ENCODE data around the gene EBLN1. TPM values are rescaled to one million over a fixed set of nuclear protein-coding genes. Genes with fewer than 3 reads are reported as not detected.

The EBLN1 gene
- total and polyA plus RNA-seq, 9 of the 15 experiments (the other 6 are each of a cell fraction or from before 2014, with no cell fraction given), result 0.06 to 3.1 (median 0.80) TPM

GRCh38 chr10:22250897-22251660, 33.3 kb upstream of the EBLN1 start:
- no peaks in the 10 kb centered on the region for H3K79me2 ChIP-seq (ENCODE audit: control insufficient read depth, insufficient read depth, low read length)
- peaks cover 2% of the 10 kb centered on the region; the same call in 1 of the 2 replicates for H3K9me3 ChIP-seq (replicated peaks; ENCODE audit: control insufficient read depth, insufficient read depth, low read depth, low read length)
- no peaks in the 10 kb centered on the region for H3K36me3 ChIP-seq (ENCODE audit: control insufficient read depth, insufficient read depth, low read length)
- H3K9ac ChIP-seq (ENCODE audit: insufficient read depth in 1 of 2, low read depth in 2 of 2, low read length in 2 of 2), result no peak overlapping the region
- TF ChIP-seq ZC3H11A (IDR thresholded peaks at IDR 0.05; ENCODE audit: low read depth, low read length), result peak; percentile 64; the same call in 1 of the 2 replicates
- TF ChIP-seq SMARCC2 (IDR thresholded peaks at IDR 0.05; ENCODE audit: low read depth), result no peak
- no peaks in the 10 kb centered on the region for H4K20me1 ChIP-seq (replicated peaks; ENCODE audit: control insufficient read depth, insufficient read depth, low read length)
- H3K4me1 ChIP-seq (replicated peaks in 1 of 2; ENCODE audit: control insufficient read depth in 2 of 2, insufficient read depth in 2 of 2, low read length in 2 of 2), result peaks cover 0 to 11% of the 10 kb centered on the region in 2 experiments; a peak in 4 of 5 replicates
- no peaks in the 10 kb centered on the region for H3K9me1 ChIP-seq (ENCODE audit: control insufficient read depth, insufficient read depth, low read length)
- POLR2A ChIA-PET, result no interaction called here
- no peak overlapping the region for H2AFZ ChIP-seq (ENCODE audit: low read depth, low read length)
- no peak overlapping the region for H3K27ac ChIP-seq (ENCODE audit: extremely low read depth, low read depth, low read length)
- DNase-seq (ENCODE audit: extremely low read depth in 1 of 4, low spot score in 3 of 4), result no peak
- BruUV-seq (replicated peaks), result no TSS peak
- no peak for ATAC-seq
- in situ Hi-C loops (cut with MboI), result no loop called here
- H3K27me3 ChIP-seq (ENCODE audit: control insufficient read depth in 2 of 2, insufficient read depth in 2 of 2, low read length in 2 of 2), result no peaks in the 10 kb centered on the region
- WGBS (ENCODE audit: insufficient coverage, low coverage, missing lambda C conversion rate), result 64% methylated on average over 13 of the region's 13 CpGs
- H3K4me3 ChIP-seq, result no peak overlapping the region
- intact Hi-C loops (cut with micrococcal nuclease), result loop anchor here (10.0 kb wide), 1 partner anchor 284 kb away; no protein-coding TSS in a partner anchor
- CTCF ChIA-PET (ENCODE audit: low intra/inter-chr PET ratio), result interaction anchor here (0.7 kb wide), 1 partner anchor 261 kb away, joined by 3 read pairs; no protein-coding TSS in a partner anchor
- FAIRE-seq, result no peak
- H3K4me2 ChIP-seq (ENCODE audit: insufficient read depth, low read length), result no peak overlapping the region

GRCh38 chr10:22247636-22248035, 29.8 kb upstream of the EBLN1 start:
- H3K27ac ChIP-seq (ENCODE audit: extremely low read depth, low read depth, low read length), result peak overlapping the region; percentile 56; the same call in 1 of the 3 replicates

More at GRCh38 chr10:22247636-22248035, 29.8 kb upstream of the EBLN1 start:
- no peaks in the 10 kb centered on the region for H4K20me1 ChIP-seq (replicated peaks; ENCODE audit: control insufficient read depth, insufficient read depth, low read length)
- no peak overlapping the region for H3K4me2 ChIP-seq (ENCODE audit: insufficient read depth, low read length)
- FAIRE-seq, result no peak
- H3K9ac ChIP-seq (ENCODE audit: insufficient read depth in 1 of 2, low read depth in 2 of 2, low read length in 2 of 2), result no peak overlapping the region
- DNase-seq (ENCODE audit: extremely low read depth in 1 of 4, low spot score in 3 of 4), result no peak
- ChIA-PET POLR2A (no interaction called here), CTCF (ENCODE audit: low intra/inter-chr PET ratio) (no interaction called here)
- H3K9me3 ChIP-seq (replicated peaks; ENCODE audit: control insufficient read depth, insufficient read depth, low read depth, low read length), result 0 out of 2 replicates have a peak, but pooled peaks cover 2% of the 10 kb centered on the region
- no peaks in the 10 kb centered on the region for H3K9me1 ChIP-seq (ENCODE audit: control insufficient read depth, insufficient read depth, low read length)
- peak overlapping the region; percentile 93 for H2AFZ ChIP-seq (ENCODE audit: low read depth, low read length)
- no peaks in the 10 kb centered on the region for H3K27me3 ChIP-seq (ENCODE audit: control insufficient read depth in 2 of 2, insufficient read depth in 2 of 2, low read length in 2 of 2)
- 58% methylated on average over 2 of the region's 2 CpGs for WGBS (ENCODE audit: insufficient coverage, low coverage, missing lambda C conversion rate)
- H3K4me1 ChIP-seq (replicated peaks in 1 of 2; ENCODE audit: control insufficient read depth in 2 of 2, insufficient read depth in 2 of 2, low read length in 2 of 2), result peaks cover 0 to 11% of the 10 kb centered on the region in 2 experiments; a peak in 4 of 5 replicates
- H3K79me2 ChIP-seq (ENCODE audit: control insufficient read depth, insufficient read depth, low read length), result no peaks in the 10 kb centered on the region
- intact Hi-C loops (cut with micrococcal nuclease), result no loop called here
- no peak overlapping the region for H3K4me3 ChIP-seq
- no peaks in the 10 kb centered on the region for H3K36me3 ChIP-seq (ENCODE audit: control insufficient read depth, insufficient read depth, low read length)
- in situ Hi-C loops (cut with MboI), result no loop called here
- TF ChIP-seq ZNF518B (CRISPR knock-in tag; IDR thresholded peaks at IDR 0.05), result no peak
- no peak; the same call in 1 of the 3 replicates for ATAC-seq
- BruUV-seq (replicated peaks), result no TSS peak

Measured in K562 (cell line).